HS-5 (cell line): Measurements from ENCODE around the gene TTLL10.
"Not testable (repeated sequence)": the region's sequence is repeated elsewhere in the genome, so short reads cannot be mapped to it uniquely, and the experiment has no call there.

Source experiments
- DNase-seq: peaks from one replicate; pipeline ENCODE4 v3.0.0-alpha.2; 2012; ENCODE audit warnings: low read depth

Gene TTLL10

GRCh38 chr1:1141244-1141910 is 32.3 kb upstream of the TTLL10 start:
- DNase-seq, result no peak

- no peak for DNase-seq
These were observed 31.8 kb upstream of the TTLL10 start for GRCh38 chr1:1141911-1142250.

- DNase-seq, result not testable (repeated sequence)
These were observed 31.3 kb upstream of the TTLL10 start for GRCh38 chr1:1142352-1142751.

- DNase-seq, result no peak
These were observed 30.8 kb upstream of the TTLL10 start for GRCh38 chr1:1142844-1143243.

GRCh38 chr1:1143636-1144035 is 30.0 kb upstream of the TTLL10 start:
- DNase-seq, result no peak

GRCh38 chr1:1144122-1144842 is 29.4 kb upstream of the TTLL10 start:
- no peak for DNase-seq

- DNase-seq, result no peak
These were observed 28.7 kb upstream of the TTLL10 start for GRCh38 chr1:1144843-1145546.

- DNase-seq, result no peak
These were observed 28.1 kb upstream of the TTLL10 start for GRCh38 chr1:1145547-1145914.

GRCh38 chr1:1146026-1146425 is 27.7 kb upstream of the TTLL10 start:
- no peak for DNase-seq

- no peak for DNase-seq
These were observed 27.1 kb upstream of the TTLL10 start for GRCh38 chr1:1146596-1146995.

- no peak for DNase-seq
These were observed 25.6 kb upstream of the TTLL10 start for GRCh38 chr1:1148061-1148460.

GRCh38 chr1:1148569-1148968 is 25.1 kb upstream of the TTLL10 start:
- DNase-seq, result no peak

- DNase-seq, result no peak
These were observed 24.3 kb upstream of the TTLL10 start for GRCh38 chr1:1149416-1149815.

- no peak for DNase-seq
These were observed 23.6 kb upstream of the TTLL10 start for GRCh38 chr1:1150100-1150499.

GRCh38 chr1:1151306-1151705 is 22.4 kb upstream of the TTLL10 start:
- DNase-seq, result no peak

- DNase-seq, result not testable (repeated sequence)
These were observed 21.2 kb upstream of the TTLL10 start for GRCh38 chr1:1152431-1152830.

GRCh38 chr1:1153215-1153614 is 20.5 kb upstream of the TTLL10 start:
- not testable (repeated sequence) for DNase-seq

GRCh38 chr1:1153874-1154273 is 19.8 kb upstream of the TTLL10 start:
- DNase-seq, result no peak

- DNase-seq, result no peak
These were observed 18.4 kb upstream of the TTLL10 start for GRCh38 chr1:1155258-1155657.

- no peak for DNase-seq
These were observed 17.3 kb upstream of the TTLL10 start for GRCh38 chr1:1156140-1157032.

- no peak for DNase-seq
These were observed 16.7 kb upstream of the TTLL10 start for GRCh38 chr1:1157033-1157365.

- DNase-seq, result peak; percentile 1
These were observed 16.2 kb upstream of the TTLL10 start for GRCh38 chr1:1157426-1157913.
